ENCODE data around the gene RMDN2. TPM values are rescaled to one million over a fixed set of nuclear protein-coding genes. Genes with fewer than 3 reads are reported as not detected.

RMDN2 gene
- total and polyA plus RNA-seq, 10 donors = 10.8 to 57.1 (median 29.6) TPM

DNA sequence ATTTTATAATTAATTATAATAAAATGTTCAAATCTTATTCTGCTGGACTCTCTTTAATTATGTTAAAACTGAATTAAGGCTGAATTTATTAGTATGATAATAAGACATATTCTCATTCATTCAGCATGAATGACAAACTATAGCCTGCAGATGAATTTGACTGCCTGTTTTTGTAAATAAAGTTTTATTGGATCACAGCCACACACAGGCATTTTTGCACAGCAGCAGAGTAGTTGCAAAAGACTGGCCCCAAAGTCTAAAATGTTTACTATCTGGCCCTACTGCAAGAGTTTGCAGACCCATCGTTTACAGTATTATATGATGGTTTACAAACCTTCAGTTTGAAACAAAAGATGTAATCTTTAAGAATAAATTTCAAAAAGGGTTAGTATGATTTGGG, 58.6 kb downstream of the RMDN2 start:
- intact Hi-C loops (cut with DNase I; ENCODE audit: low total_unique reads) = loop anchor here (5.0 kb wide), 1 partner anchor 294 kb away; no protein-coding TSS in a partner anchor
- TF ChIP-seq, protein P1, sequence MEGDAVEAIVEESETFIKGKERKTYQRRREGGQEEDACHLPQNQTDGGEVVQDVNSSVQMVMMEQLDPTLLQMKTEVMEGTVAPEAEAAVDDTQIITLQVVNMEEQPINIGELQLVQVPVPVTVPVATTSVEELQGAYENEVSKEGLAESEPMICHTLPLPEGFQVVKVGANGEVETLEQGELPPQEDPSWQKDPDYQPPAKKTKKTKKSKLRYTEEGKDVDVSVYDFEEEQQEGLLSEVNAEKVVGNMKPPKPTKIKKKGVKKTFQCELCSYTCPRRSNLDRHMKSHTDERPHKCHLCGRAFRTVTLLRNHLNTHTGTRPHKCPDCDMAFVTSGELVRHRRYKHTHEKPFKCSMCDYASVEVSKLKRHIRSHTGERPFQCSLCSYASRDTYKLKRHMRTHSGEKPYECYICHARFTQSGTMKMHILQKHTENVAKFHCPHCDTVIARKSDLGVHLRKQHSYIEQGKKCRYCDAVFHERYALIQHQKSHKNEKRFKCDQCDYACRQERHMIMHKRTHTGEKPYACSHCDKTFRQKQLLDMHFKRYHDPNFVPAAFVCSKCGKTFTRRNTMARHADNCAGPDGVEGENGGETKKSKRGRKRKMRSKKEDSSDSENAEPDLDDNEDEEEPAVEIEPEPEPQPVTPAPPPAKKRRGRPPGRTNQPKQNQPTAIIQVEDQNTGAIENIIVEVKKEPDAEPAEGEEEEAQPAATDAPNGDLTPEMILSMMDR (IDR thresholded peaks at IDR 0.05 in 8 of 11, conservative IDR thresholded peaks at IDR 0.05 in 3 of 11) = no peak
- TF ChIP-seq POLR2AphosphoS5 (IDR thresholded peaks at IDR 0.05) (no peak), POLR2A (IDR thresholded peaks at IDR 0.05) (no peak)
- WGBS, 5 donors = 81 to 100% (median 95%) methylated on average over 1 of the region's 1 CpG

DNA sequence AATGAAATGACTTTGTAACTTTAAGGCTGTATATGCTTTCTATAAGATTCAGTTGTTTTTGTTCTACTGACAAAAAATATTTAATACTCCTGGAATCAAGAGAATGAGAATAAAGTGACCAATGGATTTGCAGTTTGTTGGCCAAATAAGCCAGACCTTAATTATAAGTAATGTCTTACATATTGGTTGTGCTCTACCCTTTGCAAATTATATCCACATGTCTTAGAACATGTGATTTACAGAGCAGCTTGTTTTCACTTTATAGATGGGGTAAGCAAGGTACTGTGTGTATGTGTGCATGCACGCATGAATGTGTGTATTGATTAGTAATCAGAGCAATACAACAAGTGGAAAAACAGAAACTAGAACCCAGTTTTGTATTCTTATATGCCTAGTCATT, 59.1 kb downstream of the RMDN2 start:
- no peaks in the 10 kb centered on the region for H3K27me3 ChIP-seq (replicated peaks in 1 of 7)
- TF ChIP-seq POLR2A (IDR thresholded peaks at IDR 0.05) (no peak), POLR2AphosphoS5 (IDR thresholded peaks at IDR 0.05) (no peak)
- TF ChIP-seq, protein P1 (IDR thresholded peaks at IDR 0.05 in 8 of 11, conservative IDR thresholded peaks at IDR 0.05 in 3 of 11) = no peak
- H3K9me3 ChIP-seq = no peaks in the 10 kb centered on the region
- no peaks in the 10 kb centered on the region for H3K36me3 ChIP-seq
- DNase-seq = no peak
- intact Hi-C loops (cut with DNase I; ENCODE audit: low total_unique reads) = loop anchor here (5.0 kb wide), 1 partner anchor 293 kb away; no protein-coding TSS in a partner anchor
- WGBS, 5 donors = 52 to 100% (median 97%) methylated on average over 1 of the region's 1 CpG
- no peak overlapping the region for H3K27ac ChIP-seq
- peaks cover 0 to 9% (median 6%) of the 10 kb centered on the region in 6 donors for H3K4me1 ChIP-seq
- H3K4me3 ChIP-seq = no peak overlapping the region

More for the DNA sequence above, 58.6 kb downstream of the RMDN2 start:
- Histone ChIP-seq H3K4me1 (peaks cover 0 to 9% (median 6%) of the 10 kb centered on the region in 6 donors), H3K27ac (no peak overlapping the region), H3K9me3 (no peaks in the 10 kb centered on the region), H3K4me3 (no peak overlapping the region), H3K27me3 (replicated peaks in 1 of 7) (no peaks in the 10 kb centered on the region), H3K36me3 (no peaks in the 10 kb centered on the region)
- DNase-seq = no peak

- intact Hi-C loops (cut with DNase I; ENCODE audit: low total_unique reads) = loop anchor here (5.0 kb wide), 1 partner anchor 293 kb away; no protein-coding TSS in a partner anchor
- TF ChIP-seq, protein P1 (IDR thresholded peaks at IDR 0.05 in 8 of 11, conservative IDR thresholded peaks at IDR 0.05 in 3 of 11) = no peak
- TF ChIP-seq POLR2AphosphoS5 (IDR thresholded peaks at IDR 0.05) (no peak), POLR2A (IDR thresholded peaks at IDR 0.05) (no peak)
Observed at GRCh38 chr2:37984589-37984988, 59.5 kb downstream of the RMDN2 start.

DNA sequence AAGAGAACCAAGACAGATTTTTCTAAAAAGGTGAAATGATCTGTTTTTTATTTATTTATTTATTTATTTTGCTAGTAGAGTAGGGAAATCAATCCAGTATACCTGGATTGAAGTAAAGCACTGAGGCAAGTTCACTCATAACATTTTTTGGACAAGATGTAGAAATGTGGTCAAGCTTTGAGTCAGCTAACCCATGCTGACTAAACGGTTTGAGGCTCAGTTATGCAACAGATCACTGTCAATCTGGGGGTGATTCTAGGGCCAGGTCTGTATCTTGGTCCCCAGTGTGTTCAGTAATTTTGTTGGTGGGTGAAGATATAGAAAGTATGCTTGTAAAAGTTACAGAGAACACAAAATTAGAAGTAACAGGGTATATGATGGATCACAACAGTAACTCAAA, 60.2 kb downstream of the RMDN2 start:
- no peak for DNase-seq
- intact Hi-C loops (cut with DNase I; ENCODE audit: low total_unique reads) = no loop called here
- Histone ChIP-seq H3K27ac (no peak overlapping the region), H3K36me3 (no peaks in the 10 kb centered on the region), H3K27me3 (replicated peaks in 1 of 7) (no peaks in the 10 kb centered on the region), H3K4me3 (no peak overlapping the region), H3K4me1 (peaks cover 0 to 9% (median 6%) of the 10 kb centered on the region in 6 donors), H3K9me3 (no peaks in the 10 kb centered on the region)
- TF ChIP-seq POLR2AphosphoS5 (IDR thresholded peaks at IDR 0.05) (no peak), POLR2A (IDR thresholded peaks at IDR 0.05) (no peak)
- TF ChIP-seq, protein P1 (IDR thresholded peaks at IDR 0.05 in 8 of 11, conservative IDR thresholded peaks at IDR 0.05 in 3 of 11) = no peak
- 28 to 59% (median 50%) methylated on average over 1 of the region's 1 CpG for WGBS, 5 donors

More at GRCh38 chr2:37984589-37984988, 59.5 kb downstream of the RMDN2 start:
- H3K9me3 ChIP-seq = no peaks in the 10 kb centered on the region
- no peaks in the 10 kb centered on the region for H3K27me3 ChIP-seq (replicated peaks in 1 of 7)
- no peaks in the 10 kb centered on the region for H3K36me3 ChIP-seq
- H3K27ac ChIP-seq = no peak overlapping the region
- DNase-seq = no peak
- peaks cover 0 to 9% (median 6%) of the 10 kb centered on the region in 6 donors for H3K4me1 ChIP-seq
- no peak overlapping the region for H3K4me3 ChIP-seq
